OCI-LY7 (cell line): ENCODE data around the gene KCNN3. TPM values are rescaled to one million over a fixed set of nuclear protein-coding genes. Genes with fewer than 3 reads are reported as not detected.

Experiments
- BruUV-seq: library from RNA; stranded (reverse); fragments of 400-500 nt; replicated peaks from 2 replicates; lab custom pipeline; 2021; lab: Mats Ljungman, UMichigan
- CTCF ChIA-PET: fragments of 300-600 bp; sonication (Branson Sonifier 250); formaldehyde crosslinking; loops from one replicate; lab custom pipeline; 2022; ENCODE audit warnings: antibody characterized with exemption; ENCODE audit not compliant: unreplicated experiment; lab: Charles Lee
- POLR2A ChIA-PET: fragments of 300-600 bp; sonication (Branson Sonifier 250); formaldehyde crosslinking; loops from one replicate; lab custom pipeline; 2022; ENCODE audit warnings: antibody characterized with exemption; lab: Charles Lee
- DNase-seq: peaks from one replicate; pipeline ENCODE4 v3.0.0-alpha.2; 2015; ENCODE audit warnings: low spot score
- H2AFZ ChIP-seq: fragments of 200-600 bp; sonication (generic), shearing (Covaris generic); 2 replicates; pipeline ENCODE4 v1.6.1; 2014; ENCODE audit warnings: mild to moderate bottlenecking, antibody characterized with exemption, low read length, moderate library complexity
- H3K27ac ChIP-seq: fragments of 200-600 bp; sonication (generic); 2 replicates; pipeline ENCODE4 v1.5.1; 2014; ENCODE audit warnings: mixed run types, low read depth, mild to moderate bottlenecking, moderate library complexity, low read length, inconsistent platforms; ENCODE audit not compliant: poor library complexity, severe bottlenecking
- H3K36me3 ChIP-seq: fragments of 200-600 bp; sonication (generic); 2 replicates; pipeline ENCODE4 v1.6.1; 2014; ENCODE audit warnings: mild to moderate bottlenecking, antibody characterized with exemption, low read length, moderate library complexity, mixed read lengths; ENCODE audit not compliant: insufficient read depth
- H3K4me1 ChIP-seq: fragments of 200-600 bp; sonication (generic); 2 replicates; pipeline ENCODE4 v1.5.1; 2014; ENCODE audit warnings: mild to moderate bottlenecking, low read length; ENCODE audit not compliant: insufficient read depth, poor library complexity, severe bottlenecking
- H3K4me2 ChIP-seq: fragments of 200-600 bp; sonication (generic); 2 replicates; pipeline ENCODE4 v1.6.1; 2014; ENCODE audit warnings: mild to moderate bottlenecking, low read length
- H3K4me3 ChIP-seq: fragments of 200-600 bp; sonication (generic); 2 replicates; pipeline ENCODE4 v1.5.1; 2014; ENCODE audit warnings: mild to moderate bottlenecking, low read depth, low read length; ENCODE audit not compliant: poor library complexity, severe bottlenecking
- H3K79me2 ChIP-seq: fragments of 200-600 bp; sonication (generic); 2 replicates; pipeline ENCODE4 v1.6.1; 2016; ENCODE audit warnings: low read depth, mild to moderate bottlenecking, low read length, moderate library complexity, mixed read lengths; ENCODE audit not compliant: insufficient read depth
- H3K9me2 ChIP-seq: fragments of 200-600 bp; sonication (generic); 2 replicates; pipeline ENCODE4 v1.6.1; 2016; ENCODE audit warnings: mild to moderate bottlenecking, low read length, mixed read lengths; ENCODE audit not compliant: insufficient read depth
- H3K9me3 ChIP-seq: fragments of 200-600 bp; sonication (generic); 2 replicates; pipeline ENCODE4 v1.6.1; 2014; ENCODE audit warnings: mild to moderate bottlenecking, mixed run types, low read length, mixed read lengths
- H4K20me1 ChIP-seq: fragments of 200-600 bp; sonication (generic); 2 replicates; pipeline ENCODE4 v1.6.1; 2014; ENCODE audit warnings: mild to moderate bottlenecking, antibody characterized with exemption, low read length, moderate library complexity, mixed read lengths; ENCODE audit not compliant: insufficient read depth
- CTCF ChIP-seq: fragments of 200-600 bp; sonication (generic); conservative IDR thresholded peaks from 2 replicates; pipeline ENCODE4 v1.5.1; 2014; ENCODE audit warnings: mild to moderate bottlenecking, antibody characterized with exemption, low read length, moderate library complexity, mixed read lengths
- EZH2phosphoT487 ChIP-seq: fragments of 200-600 bp; sonication (generic); IDR thresholded peaks from 2 replicates; pipeline ENCODE4 v1.6.1; 2018; ENCODE audit warnings: low read depth, borderline replicate concordance, mild to moderate bottlenecking, mixed run types, antibody characterized with exemption, low read length, moderate library complexity, mixed read lengths
- intact Hi-C: fragments of 100-400 bp; cut with micrococcal nuclease; formaldehyde crosslinking; loops from one replicate; pipeline ENCODE4 v1.10.0; 2022; ENCODE audit not compliant: unreplicated experiment
- total RNA-seq, 2 experiments: library from RNA; depleted of rRNA in 1 of 2; stranded (reverse); fragments of >200 nt in 1 of 2; shearing (Covaris generic) in 1 of 2; gene quantifications; 2 replicates each; pipeline ENCODE4 v1.2.3, GENCODE V29; 2014 to 2022

KCNN3 gene
- total RNA-seq, 2 experiments from 2014 or later: 14.8 to 50.8 TPM

DNA sequence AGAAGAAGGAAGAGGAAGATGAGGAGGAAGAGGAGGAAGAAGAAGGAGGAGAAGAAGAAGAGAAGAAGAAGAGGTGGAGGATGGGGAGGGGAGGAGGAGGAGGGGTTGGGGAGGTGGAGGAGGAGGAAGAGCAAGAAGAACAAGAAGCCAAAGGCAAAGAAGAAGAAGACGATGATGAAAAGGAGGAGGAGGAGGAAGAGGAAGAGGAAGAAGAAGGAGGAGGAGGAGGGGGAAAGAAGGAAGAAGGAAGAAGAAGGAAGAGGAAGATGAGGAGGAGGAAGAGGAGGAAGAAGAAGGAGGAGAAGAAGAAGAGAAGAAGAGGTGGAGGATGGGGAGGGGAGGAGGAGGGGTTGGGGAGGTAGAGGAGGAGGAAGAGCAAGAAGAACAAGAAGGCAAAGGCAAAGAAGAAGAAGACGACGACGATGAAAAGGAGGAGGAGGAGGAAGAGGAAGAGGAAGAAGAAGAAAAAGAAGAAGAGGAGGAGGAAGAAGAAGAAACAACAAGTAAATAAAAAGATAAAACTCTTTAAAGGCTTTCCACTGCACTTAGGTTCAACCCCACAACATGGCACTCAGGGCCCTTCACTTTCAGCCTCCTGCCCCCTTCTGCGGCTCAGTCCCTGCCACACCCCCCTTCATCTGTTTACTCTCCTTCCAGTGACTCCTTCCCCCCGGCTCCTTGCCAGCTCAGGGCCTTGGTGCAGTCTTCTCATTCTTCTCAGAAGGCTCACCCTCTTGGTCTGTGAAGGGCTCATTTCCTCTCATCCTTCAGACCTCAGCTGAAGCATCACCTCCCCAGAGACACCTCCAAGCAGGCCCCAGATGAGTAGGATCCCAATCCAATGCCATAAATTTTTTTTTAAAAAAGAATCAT is 114.0 kb downstream of the KCNN3 start:
- ChIA-PET POLR2A (no interaction called here), CTCF (interaction anchor here (0.6 kb wide), 1 partner anchor 54 kb away, joined by 3 read pairs; no protein-coding TSS in a partner anchor)
- no peaks in the 10 kb centered on the region for H3K9me2 ChIP-seq
- H2AFZ ChIP-seq: no peak overlapping the region
- no peaks in the 10 kb centered on the region for H3K4me1 ChIP-seq
- no peak overlapping the region for H3K4me3 ChIP-seq
- intact Hi-C loops: no loop called here
- H3K27ac ChIP-seq: no peak overlapping the region
- no peaks in the 10 kb centered on the region for H3K79me2 ChIP-seq
- no peaks in the 10 kb centered on the region for H4K20me1 ChIP-seq
- TF ChIP-seq EZH2phosphoT487: no peak
- BruUV-seq: no TSS peak
- no peak overlapping the region for H3K4me2 ChIP-seq
- DNase-seq: no peak
- H3K9me3 ChIP-seq: no peaks in the 10 kb centered on the region
- H3K36me3 ChIP-seq: peaks cover 35% of the 10 kb centered on the region

DNA sequence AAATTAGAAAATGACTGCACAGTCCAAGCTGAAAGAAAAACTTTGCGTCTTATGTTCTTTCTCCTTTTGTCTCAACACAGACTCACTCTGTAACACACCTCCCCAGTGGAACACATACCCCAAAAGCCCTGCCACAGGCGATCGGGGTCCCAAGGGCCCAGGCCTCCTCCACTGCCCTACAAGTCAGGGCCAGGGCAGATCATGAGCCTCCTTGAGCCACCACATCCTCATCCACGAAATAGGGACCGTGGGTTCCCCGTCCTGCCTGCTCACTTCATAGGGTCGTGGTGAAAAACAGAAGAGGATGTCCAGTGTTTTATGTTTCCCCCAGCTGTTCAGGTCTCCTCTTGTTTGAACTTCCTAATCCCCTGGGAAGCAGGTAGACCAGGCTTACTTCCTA is 116.7 kb downstream of the KCNN3 start:
- H3K4me2 ChIP-seq: no peak overlapping the region
- H3K9me2 ChIP-seq: no peaks in the 10 kb centered on the region
- no peak for DNase-seq
- H4K20me1 ChIP-seq: no peaks in the 10 kb centered on the region
- POLR2A ChIA-PET: interaction anchor here (0.8 kb wide), 1 partner anchor 14 kb away, joined by 3 read pairs; no protein-coding TSS in a partner anchor
- intact Hi-C loops: no loop called here
- H3K36me3 ChIP-seq: peaks cover 22% of the 10 kb centered on the region; the same call in 1 of the 2 replicates
- CTCF ChIA-PET: interaction anchor here (0.5 kb wide), 1 partner anchor 194 kb away, joined by 3 read pairs; no protein-coding TSS in a partner anchor
- TF ChIP-seq EZH2phosphoT487 (no peak), CTCF (no peak)
- H3K79me2 ChIP-seq: no peaks in the 10 kb centered on the region
- H3K9me3 ChIP-seq: no peaks in the 10 kb centered on the region
- BruUV-seq: no TSS peak
- no peak overlapping the region for H2AFZ ChIP-seq
- no peak overlapping the region for H3K4me3 ChIP-seq
- no peak overlapping the region for H3K27ac ChIP-seq
- no peaks in the 10 kb centered on the region for H3K4me1 ChIP-seq

- no peaks in the 10 kb centered on the region for H3K9me2 ChIP-seq
- H3K4me2 ChIP-seq: no peak overlapping the region
- H4K20me1 ChIP-seq: no peaks in the 10 kb centered on the region
- no peak overlapping the region for H2AFZ ChIP-seq
- ChIA-PET CTCF (interaction anchor here (0.5 kb wide), 1 partner anchor 193 kb away, joined by 3 read pairs; no protein-coding TSS in a partner anchor), POLR2A (interaction anchor here (0.8 kb wide), 1 partner anchor 13 kb away, joined by 3 read pairs; no protein-coding TSS in a partner anchor)
- no peak overlapping the region for H3K4me3 ChIP-seq
- intact Hi-C loops: no loop called here
- no peak overlapping the region for H3K27ac ChIP-seq
- H3K79me2 ChIP-seq: no peaks in the 10 kb centered on the region
- peak; percentile 11 for DNase-seq
- no TSS peak for BruUV-seq
- no peaks in the 10 kb centered on the region for H3K9me3 ChIP-seq
- H3K36me3 ChIP-seq: peaks cover 22% of the 10 kb centered on the region; the same call in 1 of the 2 replicates
- TF ChIP-seq CTCF (peak; percentile 53), EZH2phosphoT487 (no peak)
- no peaks in the 10 kb centered on the region for H3K4me1 ChIP-seq
These were observed 117.6 kb downstream of the KCNN3 start for GRCh38 chr1:154752273-154753030.
